GM04504 (cell line): ENCODE data around the gene ZNF385B.
"Not testable (repeated sequence)": the region's sequence is repeated elsewhere in the genome, so short reads cannot be mapped to it uniquely, and the experiment has no call there.

Experiments
- DNase-seq: peaks from one replicate; pipeline ENCODE4 v3.0.0-alpha.2; 2012; ENCODE audit warnings: low read depth

The ZNF385B gene

DNA sequence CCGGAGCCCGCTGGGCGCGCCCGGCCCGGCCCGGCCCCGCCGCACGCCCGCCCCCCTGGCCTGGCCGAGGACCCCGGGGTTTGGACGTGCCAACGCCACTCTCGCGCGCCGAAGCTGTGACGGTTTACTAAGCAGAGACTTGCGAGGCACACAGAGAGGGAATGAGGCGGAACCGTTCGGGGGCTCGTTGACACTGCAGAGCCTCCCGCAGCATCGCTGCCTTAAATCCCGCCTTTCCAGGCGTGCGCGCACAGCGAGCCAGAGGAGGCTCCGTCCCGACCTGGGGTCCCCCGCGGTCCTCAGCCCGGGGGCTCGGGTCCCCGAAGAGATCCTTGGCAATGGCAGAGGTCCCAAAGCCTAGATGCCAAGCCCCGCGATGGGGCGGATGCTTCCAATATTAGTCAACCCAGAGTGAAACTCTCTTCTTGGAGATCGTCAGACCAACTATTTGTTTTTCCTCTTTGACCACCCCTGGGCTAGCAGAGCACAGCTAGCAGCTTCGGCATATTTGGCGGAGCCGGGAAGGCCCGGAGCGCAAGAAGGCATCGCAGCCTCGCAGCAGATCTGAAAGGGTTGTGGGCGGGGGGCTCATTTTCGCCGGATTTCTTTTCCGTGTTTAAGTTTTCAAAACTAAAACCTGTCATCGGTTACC, at the start of gene ZNF385B:
Gene ZNF385B (minus strand): TSS at position 197 of the 652 bp plus-strand sequence.
- DNase-seq, result no peak

GRCh38 chr2:179910735-179911113, 49.3 kb upstream of the ZNF385B start:
- no peak for DNase-seq

DNA sequence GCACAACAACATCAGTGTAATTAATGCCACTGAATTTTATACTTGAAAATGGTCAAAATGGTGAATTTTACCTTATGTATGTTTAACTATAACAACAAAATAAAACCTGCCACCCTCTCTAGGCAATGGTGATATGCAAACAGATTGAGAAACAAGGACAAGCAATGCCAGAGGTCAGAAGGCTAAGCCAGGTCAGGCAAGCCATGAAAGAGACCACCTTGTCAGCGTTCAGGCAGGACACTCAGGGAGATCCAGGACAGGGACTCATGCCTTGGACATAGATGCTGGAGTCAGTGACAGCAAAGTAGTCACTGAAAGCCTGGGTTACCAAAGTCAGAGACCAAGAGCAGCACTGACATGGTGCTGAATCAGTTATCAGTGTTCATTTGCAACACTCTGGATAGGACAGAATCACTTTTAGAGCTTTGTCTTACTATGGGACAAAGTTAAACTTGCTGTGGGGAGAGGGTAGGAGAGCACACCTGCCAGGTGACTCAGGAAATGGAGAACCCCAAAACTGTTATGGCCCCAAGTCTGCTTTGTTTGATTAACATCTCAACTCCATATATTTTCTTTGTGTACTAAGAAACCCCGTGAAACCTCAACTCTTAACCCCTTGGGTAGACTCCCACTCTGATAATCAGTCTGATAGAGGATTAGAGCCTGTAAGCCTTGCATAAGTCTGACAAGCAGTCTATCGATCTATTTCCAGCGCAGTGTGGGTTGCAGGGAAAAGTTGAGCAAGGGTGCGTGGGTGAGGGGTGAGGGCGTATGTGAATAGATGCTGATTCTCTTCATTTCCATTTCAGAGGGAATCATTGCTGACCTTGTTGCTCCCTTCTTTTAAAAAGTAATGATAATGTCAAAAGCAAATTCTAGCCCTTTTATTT, 48.7 kb upstream of the ZNF385B start:
- DNase-seq, result no peak

DNA sequence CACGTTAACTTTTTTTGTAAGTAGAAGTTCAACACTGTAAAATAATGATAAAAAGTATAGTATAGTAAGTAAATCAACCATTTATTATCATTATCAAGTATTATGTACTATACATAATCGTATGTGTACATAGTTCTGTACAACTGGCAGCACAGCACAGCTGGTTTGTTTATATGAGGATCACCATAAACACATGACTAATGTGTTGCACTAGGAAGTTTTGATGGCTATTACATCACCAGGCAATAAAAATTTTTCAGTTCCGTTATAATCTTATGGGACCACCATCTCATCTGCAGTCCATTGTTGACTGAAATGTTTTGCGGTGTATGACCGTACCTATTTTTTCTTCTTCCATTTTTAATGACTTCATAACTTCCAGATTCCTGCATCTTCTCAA, 39.2 kb upstream of the ZNF385B start:
- no peak for DNase-seq

DNA sequence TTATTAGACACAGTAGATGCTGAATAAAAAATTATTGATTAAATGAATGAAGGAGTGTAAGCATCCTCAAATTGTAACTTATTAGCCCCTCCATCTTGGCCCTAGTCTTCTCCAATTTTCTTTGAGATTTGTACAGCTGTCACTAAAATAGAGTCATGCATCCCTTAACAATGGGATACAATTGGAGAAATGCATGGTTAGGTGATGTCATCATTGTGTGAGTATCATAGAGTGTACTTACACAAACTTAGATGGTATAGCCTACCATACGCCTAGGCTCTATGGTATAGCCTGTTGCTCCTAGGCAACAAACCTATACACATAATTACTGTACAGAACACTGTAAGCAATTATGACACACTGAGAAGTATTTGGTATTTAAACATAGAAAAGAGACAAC, 38.3 kb upstream of the ZNF385B start:
- DNase-seq, result no peak

DNA sequence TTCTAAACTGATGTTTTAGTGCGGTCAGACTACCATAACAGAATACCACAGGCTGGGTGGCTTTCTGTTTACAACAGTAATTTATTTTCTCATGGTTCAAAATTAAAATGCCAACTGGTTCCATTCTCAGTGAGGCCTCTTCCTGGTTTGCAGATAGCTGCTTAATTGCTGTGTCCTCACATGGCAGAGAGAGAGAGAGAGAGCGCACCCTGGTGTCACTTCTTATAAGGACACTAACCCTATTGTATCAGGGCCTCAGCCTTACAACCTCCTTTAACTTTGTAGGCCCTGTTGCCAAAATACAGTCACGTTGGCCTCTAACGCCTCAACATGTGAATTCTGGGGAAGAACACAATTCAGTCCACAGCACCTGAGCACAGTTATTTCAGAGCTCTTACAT, 37.5 kb upstream of the ZNF385B start:
- no peak for DNase-seq

DNA sequence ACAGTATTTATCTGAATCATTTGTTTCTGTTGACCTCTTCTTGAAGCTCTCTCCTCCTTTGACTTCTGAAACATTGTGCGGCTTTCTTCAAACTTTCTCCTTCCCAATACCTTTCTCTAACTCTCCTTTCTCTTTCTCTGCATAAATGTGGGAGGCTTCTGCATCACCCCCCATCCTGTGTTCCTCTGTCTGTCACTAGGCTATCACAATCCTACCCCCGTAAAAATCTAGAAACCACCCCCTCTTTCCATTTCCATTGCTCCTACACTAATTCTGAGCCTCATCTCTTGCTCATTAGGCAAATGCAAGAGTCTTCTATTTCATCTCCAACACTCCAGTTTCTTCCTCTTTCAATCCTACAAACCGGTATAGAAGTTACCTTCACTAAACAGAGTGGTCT, 32.2 kb upstream of the ZNF385B start:
- DNase-seq, result no peak

DNA sequence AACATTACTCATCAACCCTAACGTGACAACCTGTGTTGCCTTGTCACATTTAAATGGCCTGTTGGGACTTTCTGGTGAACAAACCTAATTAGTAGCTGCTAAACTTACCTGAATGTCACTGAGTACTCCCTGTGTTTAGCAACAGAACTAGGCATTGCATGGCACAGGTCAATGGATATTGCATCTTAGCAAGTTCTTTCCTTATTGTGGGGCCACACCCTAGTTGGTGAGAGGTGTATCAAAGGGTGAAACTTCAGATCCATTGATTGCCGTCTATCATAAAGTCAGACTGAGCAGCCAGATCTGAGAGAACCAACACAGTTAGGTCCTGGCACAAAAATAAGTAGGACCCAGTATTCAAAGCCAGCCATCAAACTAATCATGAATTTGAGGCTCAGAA, 29.8 kb upstream of the ZNF385B start:
- DNase-seq, result no peak

GRCh38 chr2:179890666-179891065, 29.3 kb upstream of the ZNF385B start:
- no peak for DNase-seq

DNA sequence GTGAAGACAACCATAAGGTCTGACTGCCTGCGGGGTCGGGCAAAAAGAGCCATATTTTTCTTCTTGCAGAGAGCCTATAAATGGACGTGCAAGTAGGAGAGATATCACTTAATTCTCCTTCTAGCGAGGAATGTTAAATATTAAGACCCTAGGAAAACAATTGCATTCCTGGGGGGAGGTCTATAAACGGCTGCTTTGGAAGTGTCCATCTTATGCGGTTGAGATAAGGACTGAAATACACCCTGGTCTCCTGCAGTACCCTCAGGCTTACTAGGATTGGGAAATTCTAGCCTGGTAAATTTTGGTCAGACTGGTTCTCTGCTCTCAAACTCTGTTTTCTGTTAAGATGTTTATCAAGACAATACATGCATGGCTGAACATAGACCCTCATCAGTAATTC, 27.2 kb upstream of the ZNF385B start:
- DNase-seq, result not testable (repeated sequence)

GRCh38 chr2:179884193-179884592, 22.8 kb upstream of the ZNF385B start:
- DNase-seq, result no peak

GRCh38 chr2:179882851-179883806, 21.7 kb upstream of the ZNF385B start:
- DNase-seq, result no peak

DNA sequence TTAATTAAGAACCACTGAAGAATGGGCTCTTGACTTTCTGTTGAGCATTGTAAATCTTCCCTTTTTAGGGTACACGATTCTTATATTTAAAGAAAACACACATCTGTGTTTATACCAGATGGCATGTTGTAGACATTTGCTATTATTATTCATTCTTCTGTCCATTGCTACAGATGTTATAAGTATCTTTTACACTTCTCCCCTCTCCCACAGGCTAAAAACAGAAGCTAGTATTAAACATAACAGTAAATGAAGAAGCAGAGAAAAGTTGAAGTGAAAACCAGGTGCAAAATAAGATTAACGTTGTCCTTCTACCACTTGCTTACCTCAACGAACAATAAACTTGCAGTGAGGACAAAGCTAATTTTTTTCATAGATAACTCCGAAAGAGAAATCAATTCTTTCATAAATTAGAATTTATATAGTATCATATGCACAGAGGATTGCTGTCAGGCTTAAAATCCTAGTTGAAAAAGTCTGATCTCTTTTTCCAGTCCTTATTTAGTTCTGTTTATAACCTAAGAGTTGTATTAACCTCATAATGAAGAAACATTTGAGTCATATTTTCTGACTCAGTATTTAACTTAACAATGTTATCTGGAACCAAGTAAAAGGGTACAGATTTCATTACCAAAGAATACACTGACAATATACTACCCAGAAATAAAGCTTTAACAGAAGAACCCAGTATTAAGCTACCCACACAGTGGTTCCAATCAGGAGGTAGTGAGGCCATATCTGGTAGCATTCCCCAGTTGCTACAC, 16.4 kb upstream of the ZNF385B start:
- DNase-seq, result no peak

- DNase-seq, result no peak
These were observed 14.9 kb upstream of the ZNF385B start for GRCh38 chr2:179876266-179876665.

DNA sequence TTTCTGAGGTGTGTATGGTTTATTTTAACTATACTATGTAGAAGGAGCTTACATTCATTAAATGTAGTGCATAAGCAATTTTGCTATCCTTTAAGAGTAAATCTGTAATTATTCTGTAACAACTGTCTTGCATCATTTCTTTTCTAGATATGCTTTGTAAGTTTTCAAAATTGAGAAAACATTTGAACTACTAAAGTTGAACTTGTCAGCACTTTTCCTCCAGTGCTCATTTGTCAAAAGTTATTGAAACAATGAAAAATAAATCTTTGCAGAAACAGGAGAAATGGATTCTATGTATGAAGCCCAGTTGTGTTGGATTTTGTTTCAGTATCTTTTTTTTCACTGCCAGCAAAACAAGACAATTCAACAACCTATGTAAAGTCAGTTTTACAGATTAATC, 14.5 kb upstream of the ZNF385B start:
- no peak for DNase-seq

DNA sequence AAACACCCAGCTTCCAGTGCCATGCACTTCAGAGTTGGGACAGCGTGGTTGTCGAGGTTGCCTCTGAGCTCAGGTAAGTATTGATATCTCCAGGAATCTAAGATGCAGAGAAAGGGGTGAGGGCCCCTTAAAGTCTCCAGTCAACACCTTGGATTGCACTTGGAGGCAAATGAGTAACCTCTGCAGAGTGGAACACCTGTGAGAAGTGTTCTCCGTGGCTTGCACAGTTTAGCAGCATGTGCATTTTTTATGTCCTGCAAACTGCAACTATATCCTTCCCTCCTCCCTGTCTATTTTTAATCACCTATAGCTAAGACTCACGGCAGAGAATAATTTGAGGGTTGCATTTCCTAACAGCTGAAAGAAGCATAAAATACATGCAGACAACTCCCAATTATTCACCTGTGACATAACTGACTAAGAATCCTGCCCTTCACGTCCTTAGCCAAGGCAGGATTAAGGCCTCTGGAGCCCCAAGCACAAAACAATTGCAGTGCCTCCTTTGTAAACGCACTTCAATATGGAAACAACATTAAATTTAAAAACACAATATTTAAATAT, 1.6 kb upstream of the ZNF385B start:
- DNase-seq, result no peak

DNA sequence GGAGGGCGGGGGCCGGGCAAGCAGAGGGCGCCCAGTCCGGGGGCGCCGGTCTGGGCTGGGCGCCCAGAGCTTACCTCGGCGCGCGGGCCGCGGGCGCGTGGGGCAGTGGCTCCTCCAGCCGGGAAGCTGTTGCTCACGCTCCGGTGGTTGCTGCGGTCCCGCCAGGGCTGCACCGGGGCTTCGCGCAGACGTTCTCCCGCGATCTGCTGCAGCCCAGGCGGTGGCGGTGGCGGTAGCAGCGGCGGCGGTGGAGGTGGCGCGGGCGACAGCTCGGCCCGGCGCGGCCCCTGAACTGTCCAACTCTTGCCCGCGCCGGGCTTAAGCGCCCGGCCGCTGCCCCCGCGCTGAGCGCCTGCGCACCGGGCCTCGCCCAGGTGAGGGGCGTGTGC, 391 bp downstream of the ZNF385B start:
- DNase-seq, result no peak

DNA sequence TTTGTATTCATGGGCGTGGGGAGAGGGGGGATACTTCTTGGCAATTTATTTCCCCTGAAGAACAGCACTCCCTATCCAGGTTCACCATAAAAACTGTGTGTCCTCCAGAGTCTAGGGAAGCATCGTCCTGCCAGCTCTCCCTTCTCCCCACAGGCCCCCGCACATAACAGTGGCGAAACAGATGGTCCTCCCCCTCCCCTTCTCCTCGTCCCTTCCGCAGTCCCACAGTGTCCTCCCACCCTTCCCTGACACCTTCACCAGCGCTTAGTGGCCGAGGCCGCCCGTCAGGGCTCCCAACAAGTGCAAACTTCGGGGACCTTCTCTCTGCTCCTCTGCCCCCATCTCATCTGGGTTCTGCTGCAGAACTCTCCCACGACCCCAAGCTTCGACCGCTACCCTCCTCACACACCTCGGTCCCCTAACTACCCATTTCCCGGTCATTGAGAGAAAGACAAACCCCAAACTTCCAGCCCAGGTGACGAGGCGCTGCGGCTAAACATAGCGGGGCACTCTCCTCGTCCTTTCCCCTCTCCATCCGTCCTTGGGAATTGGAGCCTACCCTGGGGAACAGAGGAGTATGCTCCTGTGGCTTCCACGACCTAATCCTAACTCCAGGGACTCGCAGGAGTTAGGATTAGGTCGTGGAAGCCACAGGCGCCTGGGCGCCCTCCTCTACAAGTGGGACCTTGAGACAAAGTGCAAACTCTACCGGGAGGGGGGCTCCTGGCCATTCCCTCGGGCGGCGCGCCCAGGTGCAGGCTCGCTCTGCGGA, 971 bp downstream of the ZNF385B start:
- DNase-seq, result no peak

DNA sequence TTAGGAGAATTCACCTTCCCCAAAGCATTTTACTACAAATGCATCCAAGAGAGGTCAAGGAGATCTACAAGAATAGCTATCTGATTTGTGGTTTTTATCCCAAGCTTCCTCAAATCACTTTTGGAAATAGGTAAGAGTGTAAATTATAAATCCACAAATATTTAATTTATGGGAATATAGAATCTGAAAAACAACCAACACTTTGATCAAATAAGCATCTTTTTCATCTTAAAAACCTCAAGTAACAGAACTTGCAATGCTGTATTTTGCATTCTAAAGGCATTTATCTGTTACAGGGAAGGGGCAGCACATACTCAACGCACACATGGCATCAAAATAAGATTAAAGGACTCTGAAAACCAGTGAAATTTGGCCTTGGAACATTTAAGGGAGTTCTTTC, 1.9 kb downstream of the ZNF385B start:
- DNase-seq, result no peak

DNA sequence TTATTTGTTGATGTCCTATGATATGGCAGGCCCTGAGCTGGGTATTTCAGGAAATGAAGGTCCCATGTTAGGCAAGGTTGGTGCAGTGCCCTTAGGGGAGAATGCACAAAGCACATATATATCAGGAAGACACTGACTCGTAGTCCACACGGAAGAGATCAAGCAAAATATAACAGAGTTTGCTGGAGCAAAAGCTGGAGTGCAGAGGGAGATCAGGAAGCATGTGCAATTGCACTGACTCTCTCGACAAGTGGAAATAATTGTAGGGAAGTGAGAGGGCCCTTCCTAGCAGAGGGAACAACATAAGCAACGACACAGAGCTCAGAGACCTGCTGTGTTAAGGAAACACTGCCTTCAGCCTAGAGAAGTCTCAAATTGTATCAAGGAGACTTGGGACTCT, 4.2 kb downstream of the ZNF385B start:
- no peak for DNase-seq

DNA sequence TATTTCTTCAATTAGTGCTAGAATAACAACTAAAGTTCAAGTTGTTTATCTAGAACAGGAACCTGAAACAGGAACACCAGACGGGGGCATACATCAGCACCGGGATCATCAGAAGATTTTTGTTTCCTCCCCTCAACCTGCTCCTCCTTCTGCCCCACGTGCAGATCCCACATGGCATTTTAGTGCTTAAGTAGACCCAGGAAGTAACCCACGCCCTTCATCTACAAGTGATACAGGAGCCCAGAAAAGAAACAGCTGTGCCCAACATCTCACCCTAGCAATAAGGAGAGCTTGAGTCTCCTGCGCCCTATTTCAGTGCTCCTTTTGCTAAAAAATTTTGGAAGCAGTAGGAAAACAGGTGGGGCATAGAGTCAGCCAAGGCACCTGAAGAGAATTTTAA, 5.2 kb downstream of the ZNF385B start:
- no peak for DNase-seq
